DND-41 (cell line): ENCODE data around the gene NUMBL.

Experiments
- CTCF ChIP-seq: IDR thresholded peaks from 2 replicates; pipeline ENCODE4 v1.5.1; 2012; ENCODE audit warnings: borderline replicate concordance, low read length, moderate library complexity, mild to moderate bottlenecking; ENCODE audit not compliant: poor library complexity, severe bottlenecking; ENCODE audit errors: extremely low read depth
- EZH2 ChIP-seq: IDR thresholded peaks from 3 replicates; pipeline ENCODE4 v1.6.1; 2012; ENCODE audit warnings: borderline replicate concordance, low read depth, mild to moderate bottlenecking, moderate library complexity, low read length, inconsistent platforms; ENCODE audit not compliant: severe bottlenecking

GRCh38 chr19:40701758-40702157 is 11.3 kb upstream of the NUMBL start:
- TF ChIP-seq CTCF (no peak), EZH2 (no peak)
